Suppressor macrophage treated with lipopolysaccharide for 1 hour (primary cell): ENCODE measurements around the gene LTBR.
A peak's percentile ranks its signal among the peaks of the same experiment; 100 is the strongest.
"Not testable (repeated sequence)": the region's sequence is repeated elsewhere in the genome, so short reads cannot be mapped to it uniquely, and the experiment has no call there.

Experiments used
- DNase-seq, 3 donors: peaks; one replicate each; pipeline ENCODE4 v3.0.0-alpha.2; 2020 to 2022

Gene LTBR

DNA sequence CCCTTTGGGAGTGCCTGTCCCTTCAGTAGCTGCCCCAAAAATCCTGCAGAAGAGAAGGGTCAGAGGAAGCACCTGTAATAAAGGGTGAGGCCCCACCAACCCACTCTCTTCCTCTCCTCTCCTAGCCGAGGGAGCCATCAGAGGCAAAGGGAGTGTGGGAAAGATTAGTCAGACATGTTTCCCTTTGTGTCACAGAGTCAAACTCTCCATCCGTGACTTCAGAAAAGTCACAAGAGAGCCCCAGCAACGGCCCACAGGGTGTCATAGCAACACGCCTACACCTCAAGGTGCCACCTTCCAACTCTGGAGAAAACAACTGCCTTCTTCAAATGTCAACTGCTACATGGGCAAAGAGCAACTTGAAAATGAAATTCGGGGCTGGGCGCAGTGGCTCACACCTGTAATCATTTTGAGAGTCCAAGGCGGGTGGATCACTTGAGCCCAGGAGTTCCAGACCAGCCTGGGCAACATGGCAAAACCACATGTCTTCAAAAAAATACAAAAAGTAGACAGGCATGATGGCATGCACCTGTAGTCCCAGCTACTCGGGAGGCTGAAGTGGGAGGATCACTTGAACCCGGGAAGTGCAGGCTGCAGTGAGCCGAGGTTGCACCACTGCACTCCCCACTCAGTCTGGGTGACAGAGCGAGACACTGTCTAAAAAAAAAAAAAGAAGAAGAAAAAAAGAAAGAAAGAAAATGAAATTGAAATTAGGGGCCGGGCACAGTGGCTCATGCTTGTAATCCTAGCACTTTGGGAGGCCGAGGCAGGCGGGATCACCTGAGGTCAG, 43.1 kb downstream of the LTBR start:
- peak; percentile 76 to 90 (median 89) for DNase-seq

DNA sequence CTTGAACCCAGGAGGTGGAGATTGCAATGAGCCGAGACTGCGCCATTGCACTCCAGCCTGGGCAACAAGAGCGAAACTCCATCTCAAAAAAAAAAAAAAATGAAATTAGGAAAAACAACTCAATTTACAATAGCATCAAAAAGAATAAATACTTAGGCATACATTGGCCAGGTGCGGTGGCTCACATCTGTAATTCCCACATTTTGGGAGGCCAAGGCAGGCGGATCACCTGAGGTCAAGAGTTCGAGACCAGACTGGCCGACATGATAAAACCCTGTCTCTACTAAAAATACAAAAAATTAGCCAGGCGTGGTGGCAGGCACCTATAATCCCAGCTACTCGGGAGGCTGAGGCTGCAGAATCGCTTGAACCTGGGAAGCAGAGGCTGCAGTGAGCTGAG, 43.8 kb downstream of the LTBR start:
- DNase-seq, result not testable (repeated sequence)

DNA sequence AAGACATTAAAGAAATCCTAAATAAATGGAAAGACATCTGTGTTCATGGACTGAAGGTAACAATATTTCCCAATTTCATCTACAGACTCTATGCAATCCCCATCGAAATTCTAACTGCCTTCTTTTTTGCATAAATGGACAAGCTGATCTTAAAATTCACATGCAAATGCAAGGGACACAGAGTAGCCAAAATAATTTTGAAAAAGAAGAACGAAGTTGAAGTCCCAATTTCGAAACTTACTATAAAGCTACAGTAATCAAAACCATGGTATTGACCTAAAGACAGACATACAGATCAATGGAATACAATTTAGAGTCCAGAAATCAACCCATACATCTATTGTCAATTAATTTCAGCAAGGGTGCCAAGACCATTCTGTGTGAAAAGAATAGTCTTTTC, 44.4 kb downstream of the LTBR start:
- no peak for DNase-seq

DNA sequence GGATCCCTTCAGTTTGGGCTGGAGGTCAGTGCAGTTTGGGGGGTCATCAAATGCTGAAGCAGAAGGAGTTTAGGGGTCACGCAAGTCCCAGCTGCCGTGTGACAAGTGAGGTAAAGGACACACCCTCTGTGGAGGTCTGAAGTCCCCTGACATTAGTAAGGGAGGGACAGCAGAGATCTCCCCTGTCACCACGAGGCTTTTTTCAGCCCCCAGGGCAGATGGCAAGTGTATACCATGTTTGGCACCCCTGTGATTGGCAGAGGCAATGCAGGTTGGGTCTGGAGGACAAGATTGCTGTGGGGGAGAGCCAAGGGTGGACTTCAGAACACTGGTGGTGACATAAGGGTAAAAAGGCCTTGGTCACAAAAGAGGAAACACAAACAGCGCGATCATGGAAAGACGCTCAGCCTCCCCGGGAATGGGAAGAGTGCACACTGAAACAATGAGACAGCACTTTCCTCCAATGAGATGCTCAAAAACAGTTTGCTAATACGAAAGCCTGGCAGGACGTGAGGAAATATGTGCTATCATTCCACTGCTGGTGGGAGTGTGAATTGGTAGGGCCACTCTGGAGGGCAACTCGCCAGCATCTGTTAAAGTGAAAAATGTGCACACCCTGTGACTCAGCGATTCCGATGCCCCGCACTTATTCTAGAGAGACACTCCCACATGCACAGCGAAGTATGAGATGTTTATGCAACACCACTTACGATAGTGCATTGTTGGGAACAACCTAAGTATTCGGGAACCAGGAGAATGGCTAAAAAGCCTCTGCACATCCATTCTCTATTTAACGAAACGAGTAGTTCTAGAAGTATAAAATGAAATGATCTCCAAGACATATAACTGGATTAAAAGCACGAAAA, 46.4 kb downstream of the LTBR start:
- peak; percentile 81 to 89 (median 81) for DNase-seq

DNA sequence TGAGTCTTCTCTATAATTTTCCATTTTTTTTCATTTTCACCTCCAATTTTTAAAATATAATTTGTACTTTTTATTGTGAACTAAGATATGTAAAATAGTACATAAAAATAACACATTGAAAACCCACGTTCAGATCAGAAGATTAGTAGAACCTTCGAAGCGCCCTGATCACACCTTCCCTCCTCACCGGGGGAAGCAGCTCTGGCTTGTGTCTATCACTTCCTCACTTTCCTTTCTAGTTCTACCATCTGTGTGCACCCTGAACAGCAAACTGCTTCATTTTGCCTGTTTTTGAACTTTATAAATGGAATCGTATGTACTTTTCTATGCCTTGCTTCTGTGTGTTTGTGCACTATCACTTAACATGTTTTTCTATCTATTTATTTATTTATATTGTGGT, 49.0 kb downstream of the LTBR start:
- DNase-seq, result no peak

DNA sequence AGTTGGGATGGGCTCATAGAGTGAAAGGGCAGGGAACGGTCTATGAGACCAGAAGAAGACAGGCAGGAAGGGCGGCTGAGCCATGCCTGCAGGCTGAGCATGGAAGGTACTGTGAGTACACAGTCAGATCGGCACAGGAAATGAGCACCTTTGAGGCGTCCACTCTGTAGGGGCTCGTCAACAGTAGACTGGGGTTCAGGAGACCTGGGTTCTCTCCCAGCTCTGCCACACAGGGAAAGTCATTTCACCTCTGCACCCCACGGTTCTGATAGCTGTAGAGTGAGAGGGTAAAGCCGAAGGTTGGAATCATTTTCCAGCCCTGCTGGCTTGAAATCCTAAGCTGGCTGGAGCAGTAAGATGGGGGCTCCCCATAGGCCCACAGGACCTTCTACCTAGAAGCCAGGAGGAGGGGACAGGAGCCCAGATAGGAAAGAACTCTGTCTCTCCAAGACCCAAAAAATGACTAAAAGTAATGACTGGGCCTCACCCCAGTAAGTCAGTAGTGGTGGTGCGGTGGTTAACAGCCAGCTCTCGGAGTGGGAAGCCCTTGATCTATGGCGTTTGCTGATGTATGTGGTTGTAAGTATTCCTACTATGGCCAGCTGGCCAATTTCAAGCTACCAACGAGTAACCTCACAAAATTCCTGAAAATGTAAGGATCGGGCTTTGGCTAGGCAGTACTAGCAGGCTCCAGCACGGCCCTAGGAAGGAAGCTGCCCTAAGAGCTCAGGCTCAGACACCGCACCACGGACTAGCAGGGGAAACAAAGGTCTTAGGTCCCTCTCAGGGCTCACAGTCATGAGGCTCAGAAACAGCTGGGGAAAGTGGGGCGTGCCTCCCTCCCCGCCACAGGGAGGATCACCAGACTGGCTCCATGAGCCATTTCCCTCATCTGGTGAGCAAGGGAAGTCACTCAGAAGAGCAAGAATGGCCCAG, 50.5 kb downstream of the LTBR start:
- no peak for DNase-seq

DNA sequence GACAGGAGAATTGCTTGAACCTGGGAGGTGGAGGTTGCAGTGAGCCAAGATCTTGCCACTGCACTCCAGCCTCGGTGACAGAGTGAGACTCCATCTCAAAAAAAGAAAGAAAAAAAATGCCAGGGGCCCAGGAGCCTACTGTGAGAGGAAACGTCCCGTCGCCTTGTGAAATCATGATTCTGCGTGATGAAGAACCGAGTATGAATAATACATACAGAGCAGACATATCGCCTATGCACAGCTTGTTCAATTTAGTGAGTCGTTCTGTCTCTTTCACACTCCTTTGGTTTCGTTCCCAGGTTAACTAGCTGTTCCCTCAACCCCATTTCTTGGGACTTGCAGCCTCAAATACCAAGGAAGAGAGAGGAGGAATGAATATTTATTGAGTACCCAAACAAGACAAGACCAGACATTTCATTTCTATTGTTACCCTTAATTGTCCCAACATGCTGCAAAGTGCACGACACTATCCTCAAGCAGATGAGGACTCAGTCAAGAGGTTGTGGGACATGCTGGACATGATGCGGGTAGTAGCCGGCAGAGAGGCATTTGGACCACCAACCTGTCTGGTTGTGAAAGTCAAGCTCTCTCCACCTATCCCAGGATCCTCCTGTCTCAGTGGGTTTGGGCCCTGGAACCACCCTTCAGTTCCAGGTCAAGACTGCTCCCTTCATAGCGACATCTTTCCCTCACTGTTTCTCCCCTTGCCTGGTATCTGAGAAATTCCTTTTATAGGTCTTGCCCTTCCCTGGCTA, 52.2 kb downstream of the LTBR start:
- peak in 1 of 3 donors; percentile 14 for DNase-seq

DNA sequence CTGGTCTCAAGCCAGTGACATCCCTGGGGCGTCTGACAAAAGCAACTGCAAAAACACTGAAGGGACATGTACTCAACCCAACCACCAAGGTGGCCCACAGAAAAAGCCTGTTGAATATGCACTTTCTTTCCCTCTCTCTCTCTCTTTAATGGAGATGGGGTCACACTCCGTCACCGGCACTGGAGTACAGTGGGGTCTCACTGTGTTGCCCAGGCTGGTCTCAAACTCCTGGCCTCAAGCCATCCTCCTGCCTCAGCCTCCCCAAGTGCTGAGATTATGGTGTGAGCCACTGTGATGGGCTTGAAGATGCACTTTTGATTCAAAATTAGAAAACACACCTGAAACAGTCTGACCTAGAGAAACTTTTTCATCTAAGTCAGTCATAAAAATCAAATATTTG, 53.6 kb downstream of the LTBR start:
- DNase-seq, result no peak

DNA sequence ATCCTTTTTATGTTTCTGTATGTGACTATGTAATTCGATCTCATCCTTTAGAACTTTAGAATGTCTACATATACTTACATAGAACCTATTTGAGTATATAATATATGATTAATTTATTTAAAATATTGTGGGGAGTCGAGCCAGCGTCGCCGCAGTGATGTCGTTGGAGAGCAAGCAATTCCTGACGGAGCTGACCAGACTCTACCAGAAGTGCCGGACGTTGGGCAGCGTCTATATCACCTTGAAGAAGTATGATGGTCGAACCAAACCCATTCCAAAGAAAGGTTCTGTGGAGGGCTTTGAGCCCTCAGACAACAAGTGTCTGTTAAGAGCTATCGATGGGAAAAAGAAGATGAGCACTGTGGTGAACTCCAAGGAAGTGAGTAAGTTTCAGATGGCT, 54.4 kb downstream of the LTBR start:
- DNase-seq, result no peak

DNA sequence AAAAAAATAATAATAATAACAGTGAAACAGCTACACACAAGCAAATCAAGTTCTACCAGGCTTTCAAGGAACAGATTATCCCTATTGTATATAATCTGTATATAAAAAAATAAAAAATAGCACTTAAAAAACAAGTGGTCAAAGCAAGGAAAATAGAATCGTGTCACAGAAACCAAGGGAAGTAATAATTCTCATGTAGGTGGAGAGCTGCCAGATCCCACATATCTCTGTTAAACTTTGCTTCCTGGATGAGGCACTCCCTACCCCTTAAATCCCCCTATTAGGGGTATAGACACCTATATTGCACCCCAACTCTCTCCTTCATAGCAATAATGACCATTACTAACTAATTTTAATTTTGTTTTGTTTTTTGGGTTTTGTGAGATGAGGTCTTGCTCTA, 56.4 kb downstream of the LTBR start:
- no peak for DNase-seq
